ENCODE measurements around the gene UBE2D2.

The UBE2D2 gene

DNA sequence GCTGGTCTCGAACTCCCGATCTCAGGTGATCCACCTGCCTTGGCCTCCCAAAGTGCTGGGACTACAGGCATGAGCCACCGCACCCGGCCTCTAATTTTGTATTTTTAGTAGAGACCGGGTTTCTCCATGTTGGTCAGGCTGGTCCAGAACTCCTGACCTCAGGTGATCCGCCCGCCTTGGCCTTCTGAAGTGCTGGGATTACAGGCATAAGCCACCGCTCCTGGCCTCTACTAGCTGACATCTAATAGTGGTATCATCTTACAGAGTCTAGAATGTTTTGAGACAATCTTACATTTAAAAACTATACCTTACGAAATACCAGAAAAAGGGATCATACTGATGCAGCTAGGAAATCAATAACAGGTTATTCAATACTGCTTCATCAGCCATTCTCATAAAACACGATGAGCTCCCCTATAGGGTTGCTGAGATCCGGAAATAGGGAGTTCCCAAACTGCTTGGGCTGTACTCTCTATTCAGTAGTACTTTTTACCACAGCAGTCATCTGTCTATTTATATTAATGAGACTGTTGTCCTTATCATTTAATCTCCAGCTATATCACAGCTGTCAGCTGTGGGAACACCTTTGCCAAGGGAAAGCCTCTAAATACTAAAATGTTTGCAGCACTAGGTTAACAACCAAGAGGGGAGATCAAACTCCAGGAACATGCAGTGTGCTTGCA is 8.1 kb upstream of the UBE2D2 start:
- no peak for DNase-seq (ENCODE audit: extremely low spot score)
- TF ChIP-seq SUZ12 (IDR thresholded peaks at IDR 0.05), result no peak
- no peak for TF ChIP-seq PKNOX1 (IDR thresholded peaks at IDR 0.05)
- TF ChIP-seq FOXM1 (IDR thresholded peaks at IDR 0.05; ENCODE audit: borderline replicate concordance), result no peak
- ChIA-PET POLR2A (interaction anchor here (4.5 kb wide), 1 partner anchor 8 kb away, joined by 28 read pairs; the partner anchor contains the start of gene UBE2D2), CTCF (no interaction called here)

DNA sequence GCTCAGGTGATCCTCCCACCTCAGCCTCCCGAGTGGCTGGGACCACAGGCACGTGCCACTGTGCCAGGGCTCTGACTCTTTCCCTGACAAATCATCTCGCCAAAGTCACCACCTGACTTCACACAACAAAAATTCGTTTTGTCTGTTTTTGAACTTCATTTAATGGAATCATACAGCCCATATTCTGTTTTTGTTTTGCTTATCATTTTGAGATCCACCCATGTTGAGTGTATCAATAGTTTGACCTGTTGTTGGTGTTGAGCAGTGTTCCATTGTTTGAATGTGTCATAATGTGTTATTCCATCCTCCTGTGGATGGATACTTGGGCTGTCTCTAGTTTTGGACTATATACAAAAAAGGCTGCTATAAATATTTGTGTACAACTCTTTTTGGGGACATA is 6.9 kb upstream of the UBE2D2 start:
- ChIA-PET POLR2A (no interaction called here), CTCF (no interaction called here)
- DNase-seq (ENCODE audit: extremely low spot score), result no peak
- TF ChIP-seq FOXA1 (IDR thresholded peaks at IDR 0.05) (no peak), BHLHE40 (IDR thresholded peaks at IDR 0.05; ENCODE audit: borderline replicate concordance) (no peak), SUZ12 (IDR thresholded peaks at IDR 0.05) (no peak), FOXK2 (IDR thresholded peaks at IDR 0.05) (no peak), CTBP1 (IDR thresholded peaks at IDR 0.05; ENCODE audit: borderline replicate concordance) (no peak), FOXM1 (IDR thresholded peaks at IDR 0.05; ENCODE audit: borderline replicate concordance) (no peak), SP1 (IDR thresholded peaks at IDR 0.05) (no peak), TARDBP (IDR thresholded peaks at IDR 0.05) (no peak), ZNF384 (IDR thresholded peaks at IDR 0.05) (no peak), ARNT (IDR thresholded peaks at IDR 0.05) (no peak), L3MBTL2 (conservative IDR thresholded peaks at IDR 0.05) (no peak)

DNA sequence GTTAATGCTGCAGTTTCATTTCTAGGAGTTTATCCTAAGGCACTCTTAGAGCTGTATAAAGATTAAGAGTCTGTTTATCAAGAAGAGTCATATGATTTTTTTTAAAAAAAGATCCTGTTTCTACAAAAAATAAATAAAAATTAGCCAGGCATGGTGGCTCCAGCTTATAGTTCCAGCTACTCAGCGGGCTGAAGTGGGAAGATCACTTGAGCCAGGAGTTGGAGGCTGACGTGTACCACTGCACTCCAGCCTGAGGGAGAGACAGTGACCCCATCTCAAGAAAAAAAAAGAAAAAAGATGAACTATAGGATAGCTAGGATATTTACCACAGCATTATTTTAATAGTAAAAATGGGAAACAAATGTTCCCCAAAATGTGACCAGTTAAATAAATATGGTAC is 3.3 kb upstream of the UBE2D2 start:
- no peak for TF ChIP-seq NFRKB (IDR thresholded peaks at IDR 0.05)
- TF ChIP-seq SP1 (IDR thresholded peaks at IDR 0.05), result no peak
- TF ChIP-seq PKNOX1 (IDR thresholded peaks at IDR 0.05), result no peak
- TF ChIP-seq SUZ12 (IDR thresholded peaks at IDR 0.05), result no peak
- no peak for TF ChIP-seq ZNF384 (IDR thresholded peaks at IDR 0.05)
- TF ChIP-seq CTBP1 (IDR thresholded peaks at IDR 0.05; ENCODE audit: borderline replicate concordance), result no peak
- no peak for TF ChIP-seq LEF1 (IDR thresholded peaks at IDR 0.05; ENCODE audit: borderline replicate concordance)
- no peak for TF ChIP-seq ARNT (IDR thresholded peaks at IDR 0.05)
- no peak for TF ChIP-seq L3MBTL2 (conservative IDR thresholded peaks at IDR 0.05)
- no peak for TF ChIP-seq FOXM1 (IDR thresholded peaks at IDR 0.05; ENCODE audit: borderline replicate concordance)
- TF ChIP-seq ELF4 (IDR thresholded peaks at IDR 0.05), result no peak
- TF ChIP-seq TARDBP (IDR thresholded peaks at IDR 0.05), result no peak
- no peak for TF ChIP-seq HDGF (IDR thresholded peaks at IDR 0.05; ENCODE audit: borderline replicate concordance)
- no peak for TF ChIP-seq BHLHE40 (IDR thresholded peaks at IDR 0.05; ENCODE audit: borderline replicate concordance)
- no peak for TF ChIP-seq FOXK2 (IDR thresholded peaks at IDR 0.05)
- ChIA-PET POLR2A (interaction anchor here (0.9 kb wide), 1 partner anchor 40 kb away, joined by 3 read pairs; no protein-coding TSS in a partner anchor), CTCF (interaction anchor here (0.6 kb wide), 1 partner anchor 135 kb away, joined by 6 read pairs; no protein-coding TSS in a partner anchor)
- no peak for DNase-seq (ENCODE audit: extremely low spot score)

GRCh38 chr5:139561655-139562451 is 714 bp downstream of the UBE2D2 start:
- peak; percentile 48 for DNase-seq (ENCODE audit: extremely low spot score)
- ChIA-PET POLR2A (interaction anchor here (0.7 to 3.3 kb wide), 26 partner anchors 8 to 269 kb away, joined by 3 to 28 read pairs (median 5); partner anchors contain the start of genes DNAJC18, PAIP2 and STING1), CTCF (interaction anchor here (0.7 to 0.9 kb wide), 2 partner anchors 13 to 220 kb away, joined by 3 read pairs; no protein-coding TSS in a partner anchor)
- TF ChIP-seq SUZ12 (IDR thresholded peaks at IDR 0.05) (no peak), SP1 (IDR thresholded peaks at IDR 0.05) (no peak), CTBP1 (IDR thresholded peaks at IDR 0.05; ENCODE audit: borderline replicate concordance) (no peak), NFRKB (IDR thresholded peaks at IDR 0.05) (no peak), LEF1 (IDR thresholded peaks at IDR 0.05; ENCODE audit: borderline replicate concordance) (no peak), HDGF (IDR thresholded peaks at IDR 0.05; ENCODE audit: borderline replicate concordance) (no peak), PKNOX1 (IDR thresholded peaks at IDR 0.05) (no peak), BHLHE40 (IDR thresholded peaks at IDR 0.05; ENCODE audit: borderline replicate concordance) (no peak), ELF4 (IDR thresholded peaks at IDR 0.05) (no peak), FOXM1 (IDR thresholded peaks at IDR 0.05; ENCODE audit: borderline replicate concordance) (no peak), TARDBP (IDR thresholded peaks at IDR 0.05) (no peak), ARNT (IDR thresholded peaks at IDR 0.05) (no peak), FOXA1 (IDR thresholded peaks at IDR 0.05) (no peak), ZNF384 (IDR thresholded peaks at IDR 0.05) (no peak), FOXK2 (IDR thresholded peaks at IDR 0.05) (no peak), L3MBTL2 (conservative IDR thresholded peaks at IDR 0.05) (no peak)

- no peak for DNase-seq (ENCODE audit: extremely low spot score)
- POLR2A ChIA-PET, result interaction anchor here (0.9 to 2.3 kb wide), 6 partner anchors 9 to 124 kb away, joined by 3 to 9 read pairs (median 3); partner anchors contain the start of gene DNAJC18
- TF ChIP-seq CTBP1 (IDR thresholded peaks at IDR 0.05; ENCODE audit: borderline replicate concordance), result no peak
- TF ChIP-seq PKNOX1 (IDR thresholded peaks at IDR 0.05), result peak; percentile 7; the same call in 1 of the 2 replicates
- CTCF ChIA-PET, result interaction anchor here (0.7 kb wide), 2 partner anchors 221 to 223 kb away, joined by 3 to 6 read pairs; no protein-coding TSS in a partner anchor
Observed at GRCh38 chr5:139562847-139563246, 1.7 kb downstream of the UBE2D2 start.

All from HEK293T (cell line).